WTC11 (cell line): ENCODE data around the gene MSANTD1. TPM values are rescaled to one million over a fixed set of nuclear protein-coding genes. Genes with fewer than 3 reads are reported as not detected.
A peak's percentile ranks its signal among the peaks of the same experiment; 100 is the strongest.

ENCODE experiments used
- ATAC-seq: fragments of 200-7000 bp; cut with Tn5 transposase; 2 replicates; pipeline ENCODE4 v1.10.0; 2021; ENCODE audit warnings: mild to moderate bottlenecking, moderate library complexity
- CTCF ChIA-PET: fragments of 300-600 bp; sonication (Branson Sonifier 250); formaldehyde crosslinking; loops from one replicate; lab custom pipeline; 2021; ENCODE audit warnings: antibody characterized with exemption; lab: Charles Lee
- POLR2A ChIA-PET: fragments of 350-600 bp; sonication (Branson Sonifier 250); formaldehyde crosslinking; loops from one replicate; lab custom pipeline; 2021; ENCODE audit warnings: antibody characterized with exemption; lab: Charles Lee
- DNase-seq: peaks from one replicate; pipeline ENCODE4 v3.0.0; 2021; ENCODE audit warnings: low spot score
- H3K27ac Mint-ChIP-seq: 2 replicates; pipeline ENCODE4 v1.8.0; 2021; ENCODE audit warnings: mixed read lengths
- H3K27me3 Mint-ChIP-seq: 2 replicates; pipeline ENCODE4 v1.8.0; 2021; ENCODE audit warnings: low read depth, mild to moderate bottlenecking, moderate library complexity, mixed read lengths
- H3K36me3 Mint-ChIP-seq: 2 replicates; pipeline ENCODE4 v1.8.0; 2021; ENCODE audit warnings: mixed read lengths
- H3K4me1 Mint-ChIP-seq: 2 replicates; pipeline ENCODE4 v1.8.0; 2022; ENCODE audit warnings: mixed read lengths
- H3K4me3 Mint-ChIP-seq: 2 replicates; pipeline ENCODE4 v1.8.0; 2021; ENCODE audit warnings: mild to moderate bottlenecking, moderate library complexity, mixed read lengths
- H3K9me3 Mint-ChIP-seq: 2 replicates; pipeline ENCODE4 v1.8.0; 2021; ENCODE audit warnings: mixed read lengths
- CREB1 ChIP-seq: sonication (generic); formaldehyde crosslinking; IDR thresholded peaks from 2 replicates; pipeline ENCODE4 v1.8.0; 2023; ENCODE audit warnings: mild to moderate bottlenecking, missing genetic modification reagents
- FOXJ3 ChIP-seq: sonication (generic); formaldehyde crosslinking; IDR thresholded peaks from 2 replicates; pipeline ENCODE4 v1.9.0; 2021; ENCODE audit warnings: missing genetic modification reagents, mild to moderate bottlenecking, borderline replicate concordance
- FOXP1 ChIP-seq: sonication (generic); formaldehyde crosslinking; IDR thresholded peaks from 2 replicates; pipeline ENCODE4 v1.8.0; 2022; ENCODE audit warnings: missing genetic modification reagents, mild to moderate bottlenecking, moderate library complexity, borderline replicate concordance
- MXD4 ChIP-seq: fragments of 250-450 bp; sonication (Bioruptor Pico); IDR thresholded peaks from 2 replicates; pipeline ENCODE4 v1.8.0; 2021; ENCODE audit warnings: mild to moderate bottlenecking, moderate library complexity, borderline replicate concordance
- NFATC4 ChIP-seq: fragments of 250-450 bp; sonication (Bioruptor Pico); IDR thresholded peaks from 2 replicates; pipeline ENCODE4 v1.9.0; 2021; ENCODE audit warnings: mild to moderate bottlenecking
- NR3C1 ChIP-seq: sonication (generic); formaldehyde crosslinking; conservative IDR thresholded peaks from 2 replicates; pipeline ENCODE4 v1.8.1; 2023; ENCODE audit warnings: low read depth, mild to moderate bottlenecking, missing genetic modification reagents
- TP53 ChIP-seq: sonication (generic); formaldehyde crosslinking; IDR thresholded peaks from 2 replicates; pipeline ENCODE4 v1.8.1; 2023; ENCODE audit warnings: mild to moderate bottlenecking, missing genetic modification reagents
- ZNF121 ChIP-seq: sonication (generic); formaldehyde crosslinking; IDR thresholded peaks from 2 replicates; pipeline ENCODE4 v1.8.0; 2023; ENCODE audit warnings: missing genetic modification reagents
- ZNF219 ChIP-seq: sonication (generic); formaldehyde crosslinking; IDR thresholded peaks from 2 replicates; pipeline ENCODE4 v1.8.0; 2023; ENCODE audit warnings: missing genetic modification reagents, mild to moderate bottlenecking, borderline replicate concordance
- ZNF232 ChIP-seq: sonication (generic); formaldehyde crosslinking; IDR thresholded peaks from 2 replicates; pipeline ENCODE4 v1.8.0; 2022; ENCODE audit warnings: mild to moderate bottlenecking, missing genetic modification reagents
- ZNF423 ChIP-seq: fragments of 250-450 bp; sonication (Bioruptor Pico); IDR thresholded peaks from 2 replicates; pipeline ENCODE4 v2.1.2; 2022; ENCODE audit warnings: mild to moderate bottlenecking, moderate library complexity
- ZNF671 ChIP-seq: fragments of 250-450 bp; sonication (Bioruptor Pico); IDR thresholded peaks from 2 replicates; pipeline ENCODE4 v1.8.0; 2021; ENCODE audit warnings: mild to moderate bottlenecking
- total RNA-seq: library from RNA; stranded (reverse); gene quantifications from 3 replicates; pipeline ENCODE4 v1.2.3, GENCODE V29; 2021
- TF ChIP-seq, protein P1 (sequence below): sonication (generic); formaldehyde crosslinking; IDR thresholded peaks from 2 replicates; pipeline ENCODE4 v1.8.1; 2023; ENCODE audit warnings: mild to moderate bottlenecking, missing genetic modification reagents
- TF ChIP-seq, protein P2 (sequence below): sonication (generic); formaldehyde crosslinking; IDR thresholded peaks from 2 replicates; pipeline ENCODE4 v1.8.1; 2022; ENCODE audit warnings: low read depth, missing genetic modification reagents, borderline replicate concordance
- TF ChIP-seq, protein P3 (sequence below): fragments of 250-450 bp; sonication (Bioruptor Pico); conservative IDR thresholded peaks from 2 replicates; pipeline ENCODE4 v1.9.0; 2021; ENCODE audit warnings: mild to moderate bottlenecking
- TF ChIP-seq, protein P4 (sequence below): sonication (generic); formaldehyde crosslinking; IDR thresholded peaks from 2 replicates; pipeline ENCODE4 v1.8.0; 2022; ENCODE audit warnings: mild to moderate bottlenecking, missing genetic modification reagents
- TF ChIP-seq, protein P5 (sequence below): sonication (generic); formaldehyde crosslinking; conservative IDR thresholded peaks from 2 replicates; pipeline ENCODE4 v1.8.1; 2023; ENCODE audit warnings: mild to moderate bottlenecking, low read depth, missing genetic modification reagents, moderate library complexity
- TF ChIP-seq, protein P6 (sequence below): sonication (generic); formaldehyde crosslinking; conservative IDR thresholded peaks from 2 replicates; pipeline ENCODE4 v1.8.1; 2022; ENCODE audit warnings: mild to moderate bottlenecking, missing genetic modification reagents
- TF ChIP-seq, protein P7 (sequence below): sonication (generic); formaldehyde crosslinking; IDR thresholded peaks from 2 replicates; pipeline ENCODE4 v1.8.1; 2023; ENCODE audit warnings: mild to moderate bottlenecking, missing genetic modification reagents, moderate library complexity
- TF ChIP-seq, protein P8 (sequence below): fragments of 250-450 bp; sonication (Bioruptor Pico); IDR thresholded peaks from 2 replicates; pipeline ENCODE4 v2.1.2; 2022; ENCODE audit warnings: mild to moderate bottlenecking, moderate library complexity
- TF ChIP-seq, protein P9 (sequence below): sonication (generic); formaldehyde crosslinking; IDR thresholded peaks from 2 replicates; pipeline ENCODE4 v1.8.0; 2023; ENCODE audit warnings: missing genetic modification reagents
- TF ChIP-seq, protein P10 (sequence below): sonication (generic); formaldehyde crosslinking; IDR thresholded peaks from 2 replicates; pipeline ENCODE4 v1.8.0; 2022; ENCODE audit warnings: mild to moderate bottlenecking, missing genetic modification reagents

MSANTD1 gene
- total RNA-seq, 1 experiment from 2014 or later = 0.98 TPM

DNA sequence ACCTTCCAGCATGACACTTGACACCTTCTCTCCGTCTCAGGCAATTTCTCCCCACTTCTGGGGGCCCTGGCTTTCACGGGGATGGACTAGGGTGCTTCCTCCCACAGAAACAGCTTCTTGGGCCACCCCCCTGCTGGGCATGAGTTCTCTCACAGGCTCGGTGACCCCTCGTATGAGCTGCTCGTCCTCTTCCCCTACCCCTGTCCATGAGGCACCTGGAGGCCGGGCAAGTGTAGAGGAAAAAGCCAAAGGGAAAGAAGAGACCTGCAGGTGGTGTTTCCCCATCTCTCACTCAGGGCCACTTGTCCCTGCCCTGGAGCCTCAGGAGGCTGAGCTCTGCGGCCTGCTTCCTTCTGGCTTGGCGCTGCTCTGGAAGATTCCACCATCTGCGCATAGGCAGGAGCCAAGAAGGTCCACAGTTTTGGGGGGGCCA lies 41.9 kb downstream of the MSANTD1 start (continued):
- TF ChIP-seq, protein P1, sequence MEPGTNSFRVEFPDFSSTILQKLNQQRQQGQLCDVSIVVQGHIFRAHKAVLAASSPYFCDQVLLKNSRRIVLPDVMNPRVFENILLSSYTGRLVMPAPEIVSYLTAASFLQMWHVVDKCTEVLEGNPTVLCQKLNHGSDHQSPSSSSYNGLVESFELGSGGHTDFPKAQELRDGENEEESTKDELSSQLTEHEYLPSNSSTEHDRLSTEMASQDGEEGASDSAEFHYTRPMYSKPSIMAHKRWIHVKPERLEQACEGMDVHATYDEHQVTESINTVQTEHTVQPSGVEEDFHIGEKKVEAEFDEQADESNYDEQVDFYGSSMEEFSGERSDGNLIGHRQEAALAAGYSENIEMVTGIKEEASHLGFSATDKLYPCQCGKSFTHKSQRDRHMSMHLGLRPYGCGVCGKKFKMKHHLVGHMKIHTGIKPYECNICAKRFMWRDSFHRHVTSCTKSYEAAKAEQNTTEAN (CRISPR knock-in tag) = no peak
- TF ChIP-seq ZNF232 = no peak
- TF ChIP-seq, protein P2, sequence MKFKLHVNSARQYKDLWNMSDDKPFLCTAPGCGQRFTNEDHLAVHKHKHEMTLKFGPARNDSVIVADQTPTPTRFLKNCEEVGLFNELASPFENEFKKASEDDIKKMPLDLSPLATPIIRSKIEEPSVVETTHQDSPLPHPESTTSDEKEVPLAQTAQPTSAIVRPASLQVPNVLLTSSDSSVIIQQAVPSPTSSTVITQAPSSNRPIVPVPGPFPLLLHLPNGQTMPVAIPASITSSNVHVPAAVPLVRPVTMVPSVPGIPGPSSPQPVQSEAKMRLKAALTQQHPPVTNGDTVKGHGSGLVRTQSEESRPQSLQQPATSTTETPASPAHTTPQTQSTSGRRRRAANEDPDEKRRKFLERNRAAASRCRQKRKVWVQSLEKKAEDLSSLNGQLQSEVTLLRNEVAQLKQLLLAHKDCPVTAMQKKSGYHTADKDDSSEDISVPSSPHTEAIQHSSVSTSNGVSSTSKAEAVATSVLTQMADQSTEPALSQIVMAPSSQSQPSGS = no peak
- TF ChIP-seq NR3C1 (CRISPR knock-in tag) = no peak
- no peak for TF ChIP-seq ZNF423 (CRISPR knock-in tag)
- TF ChIP-seq, protein P3, sequence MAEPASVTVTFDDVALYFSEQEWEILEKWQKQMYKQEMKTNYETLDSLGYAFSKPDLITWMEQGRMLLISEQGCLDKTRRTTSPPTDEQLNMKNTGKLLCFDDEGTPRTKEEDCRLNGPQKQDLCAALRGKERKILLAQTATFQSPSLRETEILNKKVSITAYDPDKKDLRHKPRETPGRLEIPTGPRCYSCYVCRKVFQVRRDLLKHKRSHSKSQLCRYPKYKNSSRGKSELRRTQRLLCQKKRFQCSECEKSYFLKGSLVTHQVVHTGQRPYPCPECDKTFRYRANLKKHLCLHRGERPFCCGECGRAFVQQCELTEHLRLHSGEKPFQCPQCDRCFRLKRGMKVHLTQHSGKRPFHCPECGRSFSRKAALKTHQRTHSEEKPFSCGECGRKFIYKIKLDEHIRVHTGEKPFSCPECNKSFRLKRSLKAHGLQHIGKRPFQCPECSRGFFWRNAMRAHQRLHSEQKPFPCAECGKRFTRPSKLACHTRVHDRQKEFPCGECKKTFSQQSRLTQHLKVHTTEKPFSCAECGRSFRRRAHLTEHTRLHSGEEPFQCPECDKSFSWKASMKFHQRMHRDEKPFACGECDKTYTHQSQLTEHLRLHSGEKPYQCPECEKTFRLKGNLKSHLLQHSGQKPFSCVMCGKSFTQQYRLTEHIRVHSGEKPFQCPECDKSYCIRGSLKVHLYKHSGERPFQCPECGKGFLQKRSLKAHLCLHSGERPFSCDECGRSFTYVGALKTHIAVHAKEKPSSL = no peak
- TF ChIP-seq FOXP1 (CRISPR knock-in tag) = no peak

DNA sequence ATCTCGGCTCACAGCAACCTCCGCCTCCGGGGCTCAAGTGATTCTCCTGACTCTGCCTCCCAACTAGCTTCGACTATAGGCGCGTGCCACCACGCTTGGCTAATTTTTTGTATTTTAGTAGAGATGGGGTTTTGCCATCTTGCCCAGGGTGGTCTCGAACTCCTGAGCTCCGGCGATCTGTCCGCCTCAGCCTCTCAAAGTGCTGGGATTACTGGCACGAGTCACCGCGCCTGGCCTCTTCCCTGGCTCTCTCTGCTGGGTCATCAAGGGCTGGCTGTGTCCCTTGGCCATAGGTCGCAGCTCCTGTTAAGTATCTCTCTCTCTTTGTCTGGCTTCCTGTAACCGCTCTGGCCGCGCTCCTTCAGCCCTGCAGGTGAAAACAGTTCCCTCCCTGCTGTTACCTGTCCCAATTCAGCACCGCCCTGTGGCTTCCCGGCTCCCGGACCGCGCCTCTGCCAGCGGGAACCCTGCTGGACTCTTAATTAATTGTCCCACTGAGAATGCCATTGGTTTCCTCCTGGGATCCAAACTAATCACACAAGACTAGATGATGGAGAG lies 42.5 kb downstream of the MSANTD1 start:
- H3K36me3 Mint-ChIP-seq = no peaks in the 10 kb centered on the region
- H3K27me3 Mint-ChIP-seq = peaks cover 23% of the 10 kb centered on the region
- H3K4me1 Mint-ChIP-seq = peaks cover 20% of the 10 kb centered on the region
- H3K4me3 Mint-ChIP-seq = peak overlapping the region; percentile 79
- POLR2A ChIA-PET = interaction anchor here (1.2 kb wide), 1 partner anchor 200 kb away, joined by 4 read pairs; no protein-coding TSS in a partner anchor
- H3K27ac Mint-ChIP-seq = peak overlapping the region; percentile 53
- peak; percentile 3 for ATAC-seq
- DNase-seq = peak; percentile 57
- no peaks in the 10 kb centered on the region for H3K9me3 Mint-ChIP-seq
- CTCF ChIA-PET = interaction anchor here (1.1 to 3.7 kb wide), 5 partner anchors 27 to 190 kb away, joined by 3 to 45 read pairs (median 8); no protein-coding TSS in a partner anchor
- no peak for TF ChIP-seq ZNF121 (CRISPR knock-in tag)
- no peak for TF ChIP-seq FOXJ3 (CRISPR knock-in tag)
- no peak for TF ChIP-seq NFATC4
- no peak for TF ChIP-seq CREB1
- no peak for TF ChIP-seq ZNF671 (CRISPR knock-in tag)
- TF ChIP-seq ZNF219 (CRISPR knock-in tag) = no peak
- TF ChIP-seq, protein P4, sequence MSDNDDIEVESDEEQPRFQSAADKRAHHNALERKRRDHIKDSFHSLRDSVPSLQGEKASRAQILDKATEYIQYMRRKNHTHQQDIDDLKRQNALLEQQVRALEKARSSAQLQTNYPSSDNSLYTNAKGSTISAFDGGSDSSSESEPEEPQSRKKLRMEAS (CRISPR knock-in tag) = no peak
- TF ChIP-seq, protein P5, sequence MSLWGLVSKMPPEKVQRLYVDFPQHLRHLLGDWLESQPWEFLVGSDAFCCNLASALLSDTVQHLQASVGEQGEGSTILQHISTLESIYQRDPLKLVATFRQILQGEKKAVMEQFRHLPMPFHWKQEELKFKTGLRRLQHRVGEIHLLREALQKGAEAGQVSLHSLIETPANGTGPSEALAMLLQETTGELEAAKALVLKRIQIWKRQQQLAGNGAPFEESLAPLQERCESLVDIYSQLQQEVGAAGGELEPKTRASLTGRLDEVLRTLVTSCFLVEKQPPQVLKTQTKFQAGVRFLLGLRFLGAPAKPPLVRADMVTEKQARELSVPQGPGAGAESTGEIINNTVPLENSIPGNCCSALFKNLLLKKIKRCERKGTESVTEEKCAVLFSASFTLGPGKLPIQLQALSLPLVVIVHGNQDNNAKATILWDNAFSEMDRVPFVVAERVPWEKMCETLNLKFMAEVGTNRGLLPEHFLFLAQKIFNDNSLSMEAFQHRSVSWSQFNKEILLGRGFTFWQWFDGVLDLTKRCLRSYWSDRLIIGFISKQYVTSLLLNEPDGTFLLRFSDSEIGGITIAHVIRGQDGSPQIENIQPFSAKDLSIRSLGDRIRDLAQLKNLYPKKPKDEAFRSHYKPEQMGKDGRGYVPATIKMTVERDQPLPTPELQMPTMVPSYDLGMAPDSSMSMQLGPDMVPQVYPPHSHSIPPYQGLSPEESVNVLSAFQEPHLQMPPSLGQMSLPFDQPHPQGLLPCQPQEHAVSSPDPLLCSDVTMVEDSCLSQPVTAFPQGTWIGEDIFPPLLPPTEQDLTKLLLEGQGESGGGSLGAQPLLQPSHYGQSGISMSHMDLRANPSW = no peak
- 0 out of 2 replicates have a peak, but pooled peaks have one; percentile 28 for TF ChIP-seq TP53 (CRISPR knock-in tag)
- TF ChIP-seq, protein P6, sequence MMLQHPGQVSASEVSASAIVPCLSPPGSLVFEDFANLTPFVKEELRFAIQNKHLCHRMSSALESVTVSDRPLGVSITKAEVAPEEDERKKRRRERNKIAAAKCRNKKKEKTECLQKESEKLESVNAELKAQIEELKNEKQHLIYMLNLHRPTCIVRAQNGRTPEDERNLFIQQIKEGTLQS (CRISPR knock-in tag) = no peak
- TF ChIP-seq ZNF423 (CRISPR knock-in tag) = peak; percentile 66
- TF ChIP-seq, protein P1 (CRISPR knock-in tag) = no peak
- TF ChIP-seq, protein P7, sequence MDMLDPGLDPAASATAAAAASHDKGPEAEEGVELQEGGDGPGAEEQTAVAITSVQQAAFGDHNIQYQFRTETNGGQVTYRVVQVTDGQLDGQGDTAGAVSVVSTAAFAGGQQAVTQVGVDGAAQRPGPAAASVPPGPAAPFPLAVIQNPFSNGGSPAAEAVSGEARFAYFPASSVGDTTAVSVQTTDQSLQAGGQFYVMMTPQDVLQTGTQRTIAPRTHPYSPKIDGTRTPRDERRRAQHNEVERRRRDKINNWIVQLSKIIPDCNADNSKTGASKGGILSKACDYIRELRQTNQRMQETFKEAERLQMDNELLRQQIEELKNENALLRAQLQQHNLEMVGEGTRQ (CRISPR knock-in tag) = 0 out of 2 replicates have a peak, but pooled peaks have one; percentile 0
- TF ChIP-seq, protein P8, sequence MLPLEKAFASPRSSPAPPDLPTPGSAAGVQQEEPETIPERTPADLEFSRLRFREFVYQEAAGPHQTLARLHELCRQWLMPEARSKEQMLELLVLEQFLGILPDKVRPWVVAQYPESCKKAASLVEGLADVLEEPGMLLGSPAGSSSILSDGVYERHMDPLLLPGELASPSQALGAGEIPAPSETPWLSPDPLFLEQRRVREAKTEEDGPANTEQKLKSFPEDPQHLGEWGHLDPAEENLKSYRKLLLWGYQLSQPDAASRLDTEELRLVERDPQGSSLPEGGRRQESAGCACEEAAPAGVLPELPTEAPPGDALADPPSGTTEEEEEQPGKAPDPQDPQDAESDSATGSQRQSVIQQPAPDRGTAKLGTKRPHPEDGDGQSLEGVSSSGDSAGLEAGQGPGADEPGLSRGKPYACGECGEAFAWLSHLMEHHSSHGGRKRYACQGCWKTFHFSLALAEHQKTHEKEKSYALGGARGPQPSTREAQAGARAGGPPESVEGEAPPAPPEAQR (CRISPR knock-in tag) = no peak
- no peak for TF ChIP-seq MXD4 (CRISPR knock-in tag)
- TF ChIP-seq, protein P9, sequence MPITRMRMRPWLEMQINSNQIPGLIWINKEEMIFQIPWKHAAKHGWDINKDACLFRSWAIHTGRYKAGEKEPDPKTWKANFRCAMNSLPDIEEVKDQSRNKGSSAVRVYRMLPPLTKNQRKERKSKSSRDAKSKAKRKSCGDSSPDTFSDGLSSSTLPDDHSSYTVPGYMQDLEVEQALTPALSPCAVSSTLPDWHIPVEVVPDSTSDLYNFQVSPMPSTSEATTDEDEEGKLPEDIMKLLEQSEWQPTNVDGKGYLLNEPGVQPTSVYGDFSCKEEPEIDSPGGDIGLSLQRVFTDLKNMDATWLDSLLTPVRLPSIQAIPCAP (CRISPR knock-in tag) = no peak
- TF ChIP-seq, protein P10, sequence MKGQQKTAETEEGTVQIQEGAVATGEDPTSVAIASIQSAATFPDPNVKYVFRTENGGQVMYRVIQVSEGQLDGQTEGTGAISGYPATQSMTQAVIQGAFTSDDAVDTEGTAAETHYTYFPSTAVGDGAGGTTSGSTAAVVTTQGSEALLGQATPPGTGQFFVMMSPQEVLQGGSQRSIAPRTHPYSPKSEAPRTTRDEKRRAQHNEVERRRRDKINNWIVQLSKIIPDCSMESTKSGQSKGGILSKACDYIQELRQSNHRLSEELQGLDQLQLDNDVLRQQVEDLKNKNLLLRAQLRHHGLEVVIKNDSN (CRISPR knock-in tag) = no peak
